SK-N-SH treated with all-trans-retinoic acid at 6 μM for 48 hours (cell line): ENCODE results near the gene PRSS36.
"Not testable (repeated sequence)": the region's sequence is repeated elsewhere in the genome, so short reads cannot be mapped to it uniquely, and the experiment has no call there.

Experiments
- ATAC-seq: fragments of 200-7000 bp; cut with Tn5 transposase; 3 replicates; pipeline ENCODE4 v1.9.1; 2020; ENCODE audit warnings: mild to moderate bottlenecking, moderate library complexity
- ARNTL ChIP-seq: fragments of 450-650 bp; formaldehyde crosslinking; IDR thresholded peaks from 2 replicates; pipeline ENCODE4 v1.5.0; 2020; ENCODE audit warnings: low read depth, mild to moderate bottlenecking, moderate library complexity, borderline replicate concordance
- BACH2 ChIP-seq: fragments of 250-450 bp; sonication (Bioruptor Pico); IDR thresholded peaks from 2 replicates; pipeline ENCODE4 v1.9.0; 2021; ENCODE audit warnings: mild to moderate bottlenecking, borderline replicate concordance
- CSDC2 ChIP-seq: fragments of 250-450 bp; sonication (Bioruptor Pico); IDR thresholded peaks from 2 replicates; pipeline ENCODE4 v1.5.0; 2020; ENCODE audit warnings: mild to moderate bottlenecking, moderate library complexity
- ESRRG ChIP-seq: fragments of 250-450 bp; sonication (Bioruptor Pico); IDR thresholded peaks from 2 replicates; pipeline ENCODE4 v1.6.1; 2021; ENCODE audit warnings: mild to moderate bottlenecking
- GLIS3 ChIP-seq: fragments of 250-450 bp; sonication (Bioruptor Pico); IDR thresholded peaks from 2 replicates; pipeline ENCODE4 v1.5.0; 2020; ENCODE audit warnings: mild to moderate bottlenecking, moderate library complexity
- OSR1 ChIP-seq: fragments of 250-450 bp; sonication (Bioruptor Pico); IDR thresholded peaks from 2 replicates; pipeline ENCODE4 v1.8.0; 2022; ENCODE audit warnings: moderate library complexity, mild to moderate bottlenecking, inconsistent platforms
- POU6F1 ChIP-seq: fragments of 250-450 bp; sonication (Bioruptor Pico); IDR thresholded peaks from 2 replicates; pipeline ENCODE4 v1.8.0; 2021; ENCODE audit warnings: low read depth, mild to moderate bottlenecking, moderate library complexity, borderline replicate concordance
- PPARA ChIP-seq: fragments of 250-450 bp; sonication (Bioruptor Pico); IDR thresholded peaks from 2 replicates; pipeline ENCODE4 v1.5.0; 2020; ENCODE audit warnings: mild to moderate bottlenecking, borderline replicate concordance
- RARB ChIP-seq: fragments of 250-450 bp; sonication (Bioruptor Pico); IDR thresholded peaks from 2 replicates; pipeline ENCODE4 v1.8.0; 2021; ENCODE audit warnings: mild to moderate bottlenecking, moderate library complexity
- SNAI2 ChIP-seq: fragments of 250-450 bp; sonication (Bioruptor Pico); IDR thresholded peaks from 2 replicates; pipeline ENCODE4 v1.5.0; 2020; ENCODE audit warnings: mild to moderate bottlenecking, moderate library complexity
- TCF4 ChIP-seq: fragments of 250-450 bp; sonication (Bioruptor Pico); IDR thresholded peaks from 2 replicates; pipeline ENCODE4 v1.8.0; 2021; ENCODE audit warnings: mild to moderate bottlenecking, moderate library complexity, borderline replicate concordance
- TOX ChIP-seq: fragments of 250-450 bp; sonication (Bioruptor Pico); IDR thresholded peaks from 2 replicates; pipeline ENCODE4 v1.8.0; 2021; ENCODE audit warnings: mild to moderate bottlenecking, moderate library complexity, borderline replicate concordance
- ZFP3 ChIP-seq: fragments of 250-450 bp; sonication (Bioruptor Pico); IDR thresholded peaks from 2 replicates; pipeline ENCODE4 v1.5.0; 2020; ENCODE audit warnings: mild to moderate bottlenecking, moderate library complexity
- ZFP30 ChIP-seq: fragments of 450-650 bp; formaldehyde crosslinking; IDR thresholded peaks from 2 replicates; pipeline ENCODE4 v1.5.0; 2022; ENCODE audit warnings: mild to moderate bottlenecking, moderate library complexity
- ZNF565 ChIP-seq: fragments of 450-650 bp; formaldehyde crosslinking; conservative IDR thresholded peaks from 2 replicates; pipeline ENCODE4 v1.5.0; 2020; ENCODE audit warnings: low read depth, mild to moderate bottlenecking, moderate library complexity
- ZNF70 ChIP-seq: fragments of 450-650 bp; formaldehyde crosslinking; IDR thresholded peaks from 2 replicates; pipeline ENCODE4 v1.5.0; 2020; ENCODE audit warnings: mild to moderate bottlenecking, moderate library complexity
- TF ChIP-seq, protein P1 (sequence below): fragments of 250-450 bp; sonication (Bioruptor Pico); IDR thresholded peaks from 2 replicates; pipeline ENCODE4 v1.5.0; 2020; ENCODE audit warnings: mild to moderate bottlenecking, moderate library complexity
- TF ChIP-seq, protein P2 (sequence below): fragments of 250-450 bp; sonication (Bioruptor Pico); IDR thresholded peaks from 2 replicates; pipeline ENCODE4 v1.5.1; 2020; ENCODE audit warnings: low read depth, mild to moderate bottlenecking, moderate library complexity
- TF ChIP-seq, protein P3 (sequence below): fragments of 250-450 bp; sonication (Bioruptor Pico); IDR thresholded peaks from 2 replicates; pipeline ENCODE4 v1.5.1; 2021; ENCODE audit warnings: mild to moderate bottlenecking, moderate library complexity
- TF ChIP-seq, protein P4 (sequence below): fragments of 250-450 bp; sonication (Bioruptor Pico); IDR thresholded peaks from 2 replicates; pipeline ENCODE4 v1.8.0; 2020; ENCODE audit warnings: mild to moderate bottlenecking, moderate library complexity, borderline replicate concordance

The PRSS36 gene

GRCh38 chr16:31105677-31106213 lies 44.1 kb downstream of the PRSS36 start (continued):
- TF ChIP-seq, protein P1, sequence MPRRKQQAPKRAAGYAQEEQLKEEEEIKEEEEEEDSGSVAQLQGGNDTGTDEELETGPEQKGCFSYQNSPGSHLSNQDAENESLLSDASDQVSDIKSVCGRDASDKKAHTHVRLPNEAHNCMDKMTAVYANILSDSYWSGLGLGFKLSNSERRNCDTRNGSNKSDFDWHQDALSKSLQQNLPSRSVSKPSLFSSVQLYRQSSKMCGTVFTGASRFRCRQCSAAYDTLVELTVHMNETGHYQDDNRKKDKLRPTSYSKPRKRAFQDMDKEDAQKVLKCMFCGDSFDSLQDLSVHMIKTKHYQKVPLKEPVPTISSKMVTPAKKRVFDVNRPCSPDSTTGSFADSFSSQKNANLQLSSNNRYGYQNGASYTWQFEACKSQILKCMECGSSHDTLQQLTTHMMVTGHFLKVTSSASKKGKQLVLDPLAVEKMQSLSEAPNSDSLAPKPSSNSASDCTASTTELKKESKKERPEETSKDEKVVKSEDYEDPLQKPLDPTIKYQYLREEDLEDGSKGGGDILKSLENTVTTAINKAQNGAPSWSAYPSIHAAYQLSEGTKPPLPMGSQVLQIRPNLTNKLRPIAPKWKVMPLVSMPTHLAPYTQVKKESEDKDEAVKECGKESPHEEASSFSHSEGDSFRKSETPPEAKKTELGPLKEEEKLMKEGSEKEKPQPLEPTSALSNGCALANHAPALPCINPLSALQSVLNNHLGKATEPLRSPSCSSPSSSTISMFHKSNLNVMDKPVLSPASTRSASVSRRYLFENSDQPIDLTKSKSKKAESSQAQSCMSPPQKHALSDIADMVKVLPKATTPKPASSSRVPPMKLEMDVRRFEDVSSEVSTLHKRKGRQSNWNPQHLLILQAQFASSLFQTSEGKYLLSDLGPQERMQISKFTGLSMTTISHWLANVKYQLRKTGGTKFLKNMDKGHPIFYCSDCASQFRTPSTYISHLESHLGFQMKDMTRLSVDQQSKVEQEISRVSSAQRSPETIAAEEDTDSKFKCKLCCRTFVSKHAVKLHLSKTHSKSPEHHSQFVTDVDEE: peak; percentile 79
- TF ChIP-seq ZFP30 (CRISPR knock-in tag): no peak
- no peak for TF ChIP-seq TOX (CRISPR knock-in tag)
- TF ChIP-seq RARB: no peak
- TF ChIP-seq ESRRG: no peak
- TF ChIP-seq CSDC2 (CRISPR knock-in tag): no peak
- TF ChIP-seq TCF4 (CRISPR knock-in tag): no peak

GRCh38 chr16:31100876-31101641 lies 48.8 kb downstream of the PRSS36 start:
- ATAC-seq: not testable (repeated sequence)

- ATAC-seq: no peak
- TF ChIP-seq, protein P2, sequence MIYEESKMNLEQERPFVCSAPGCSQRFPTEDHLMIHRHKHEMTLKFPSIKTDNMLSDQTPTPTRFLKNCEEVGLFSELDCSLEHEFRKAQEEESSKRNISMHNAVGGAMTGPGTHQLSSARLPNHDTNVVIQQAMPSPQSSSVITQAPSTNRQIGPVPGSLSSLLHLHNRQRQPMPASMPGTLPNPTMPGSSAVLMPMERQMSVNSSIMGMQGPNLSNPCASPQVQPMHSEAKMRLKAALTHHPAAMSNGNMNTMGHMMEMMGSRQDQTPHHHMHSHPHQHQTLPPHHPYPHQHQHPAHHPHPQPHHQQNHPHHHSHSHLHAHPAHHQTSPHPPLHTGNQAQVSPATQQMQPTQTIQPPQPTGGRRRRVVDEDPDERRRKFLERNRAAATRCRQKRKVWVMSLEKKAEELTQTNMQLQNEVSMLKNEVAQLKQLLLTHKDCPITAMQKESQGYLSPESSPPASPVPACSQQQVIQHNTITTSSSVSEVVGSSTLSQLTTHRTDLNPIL (CRISPR knock-in tag): no peak
- TF ChIP-seq CSDC2 (CRISPR knock-in tag) (no peak), POU6F1 (CRISPR knock-in tag) (no peak), ZNF70 (no peak), OSR1 (CRISPR knock-in tag) (no peak), SNAI2 (CRISPR knock-in tag) (no peak), TOX (CRISPR knock-in tag) (no peak), TCF4 (CRISPR knock-in tag) (no peak), ZFP30 (CRISPR knock-in tag) (no peak), RARB (no peak), ESRRG (no peak), ZFP3 (CRISPR knock-in tag) (no peak), ZNF565 (CRISPR knock-in tag) (no peak), GLIS3 (CRISPR knock-in tag) (no peak), PPARA (no peak), ARNTL (CRISPR knock-in tag) (no peak), BACH2 (no peak)
- TF ChIP-seq, protein P3, sequence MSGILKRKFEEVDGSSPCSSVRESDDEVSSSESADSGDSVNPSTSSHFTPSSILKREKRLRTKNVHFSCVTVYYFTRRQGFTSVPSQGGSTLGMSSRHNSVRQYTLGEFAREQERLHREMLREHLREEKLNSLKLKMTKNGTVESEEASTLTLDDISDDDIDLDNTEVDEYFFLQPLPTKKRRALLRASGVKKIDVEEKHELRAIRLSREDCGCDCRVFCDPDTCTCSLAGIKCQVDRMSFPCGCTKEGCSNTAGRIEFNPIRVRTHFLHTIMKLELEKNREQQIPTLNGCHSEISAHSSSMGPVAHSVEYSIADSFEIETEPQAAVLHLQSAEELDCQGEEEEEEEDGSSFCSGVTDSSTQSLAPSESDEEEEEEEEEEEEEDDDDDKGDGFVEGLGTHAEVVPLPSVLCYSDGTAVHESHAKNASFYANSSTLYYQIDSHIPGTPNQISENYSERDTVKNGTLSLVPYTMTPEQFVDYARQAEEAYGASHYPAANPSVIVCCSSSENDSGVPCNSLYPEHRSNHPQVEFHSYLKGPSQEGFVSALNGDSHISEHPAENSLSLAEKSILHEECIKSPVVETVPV: no peak
- TF ChIP-seq, protein P1: no peak
- TF ChIP-seq, protein P4, sequence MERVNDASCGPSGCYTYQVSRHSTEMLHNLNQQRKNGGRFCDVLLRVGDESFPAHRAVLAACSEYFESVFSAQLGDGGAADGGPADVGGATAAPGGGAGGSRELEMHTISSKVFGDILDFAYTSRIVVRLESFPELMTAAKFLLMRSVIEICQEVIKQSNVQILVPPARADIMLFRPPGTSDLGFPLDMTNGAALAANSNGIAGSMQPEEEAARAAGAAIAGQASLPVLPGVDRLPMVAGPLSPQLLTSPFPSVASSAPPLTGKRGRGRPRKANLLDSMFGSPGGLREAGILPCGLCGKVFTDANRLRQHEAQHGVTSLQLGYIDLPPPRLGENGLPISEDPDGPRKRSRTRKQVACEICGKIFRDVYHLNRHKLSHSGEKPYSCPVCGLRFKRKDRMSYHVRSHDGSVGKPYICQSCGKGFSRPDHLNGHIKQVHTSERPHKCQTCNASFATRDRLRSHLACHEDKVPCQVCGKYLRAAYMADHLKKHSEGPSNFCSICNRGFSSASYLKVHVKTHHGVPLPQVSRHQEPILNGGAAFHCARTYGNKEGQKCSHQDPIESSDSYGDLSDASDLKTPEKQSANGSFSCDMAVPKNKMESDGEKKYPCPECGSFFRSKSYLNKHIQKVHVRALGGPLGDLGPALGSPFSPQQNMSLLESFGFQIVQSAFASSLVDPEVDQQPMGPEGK (CRISPR knock-in tag): no peak
These were observed 49.8 kb downstream of the PRSS36 start for GRCh38 chr16:31099860-31100638.
